Memory B cell (primary cell): Measurements from ENCODE around the gene NFIB.

Experiments
- ATAC-seq: fragments of 150-1000 bp; cut with Tn5 transposase; 2 replicates; pipeline ENCODE4 v1.10.0; 2021; ENCODE audit warnings: low read depth, mild to moderate bottlenecking, moderate library complexity
- DNase-seq, 2 donors: peaks; one replicate each; pipeline ENCODE4 v3.0.0; 2022; ENCODE audit warnings: low spot score in 2 of 2
- H3K27ac Mint-ChIP-seq: one replicate; pipeline ENCODE4 v1.8.0; 2022; ENCODE audit warnings: mild to moderate bottlenecking, moderate library complexity, mixed read lengths
- H3K27me3 Mint-ChIP-seq: one replicate; pipeline ENCODE4 v1.8.0; 2022; ENCODE audit warnings: mixed read lengths
- H3K36me3 Mint-ChIP-seq: one replicate; pipeline ENCODE4 v1.8.0; 2022; ENCODE audit warnings: mild to moderate bottlenecking, mixed read lengths
- H3K4me1 Mint-ChIP-seq: one replicate; pipeline ENCODE4 v1.8.0; 2022; ENCODE audit warnings: mixed read lengths
- H3K4me3 Mint-ChIP-seq: one replicate; pipeline ENCODE4 v1.8.0; 2022; ENCODE audit warnings: mild to moderate bottlenecking, moderate library complexity, mixed read lengths
- H3K9me3 Mint-ChIP-seq: one replicate; pipeline ENCODE4 v1.8.0; 2022; ENCODE audit warnings: mixed read lengths

NFIB gene

GRCh38 chr9:14313951-14314423, at the start of gene NFIB:
Gene NFIB (minus strand): TSS chr9:14314141. CDS start chr9:14313511, 630 bp downstream.
- ATAC-seq (peak; percentile 19), DNase-seq (no peak)
- no peak within 1 kb of the TSS for H3K27ac Mint-ChIP-seq
- no peaks in the 10 kb centered on the region for H3K9me3 Mint-ChIP-seq
- H3K27me3 Mint-ChIP-seq, result peaks cover 23% of the 10 kb centered on the region
- H3K4me1 Mint-ChIP-seq, result peaks cover 12% of the 10 kb centered on the region
- H3K36me3 Mint-ChIP-seq, result peaks cover 2% of the 10 kb centered on the region
- H3K4me3 Mint-ChIP-seq, result peak within 1 kb of the TSS; percentile 85

- peaks cover 3% of the 10 kb centered on the region for H3K27me3 Mint-ChIP-seq
- no peak for ATAC-seq
- no peaks in the 10 kb centered on the region for H3K36me3 Mint-ChIP-seq
- no peaks in the 10 kb centered on the region for H3K4me1 Mint-ChIP-seq
- no peak for DNase-seq
- peaks cover 2% of the 10 kb centered on the region for H3K9me3 Mint-ChIP-seq
- H3K4me3 Mint-ChIP-seq, result no peak overlapping the region
- no peak overlapping the region for H3K27ac Mint-ChIP-seq
Measured at GRCh38 chr9:14362175-14362574, 48.2 kb upstream of the NFIB start.

GRCh38 chr9:14361074-14361473, 47.1 kb upstream of the NFIB start:
- ATAC-seq (no peak), DNase-seq (no peak)
- H3K9me3 Mint-ChIP-seq, result no peaks in the 10 kb centered on the region
- H3K36me3 Mint-ChIP-seq, result no peaks in the 10 kb centered on the region
- no peak overlapping the region for H3K4me3 Mint-ChIP-seq
- H3K27me3 Mint-ChIP-seq, result peaks cover 3% of the 10 kb centered on the region
- no peak overlapping the region for H3K27ac Mint-ChIP-seq
- H3K4me1 Mint-ChIP-seq, result no peaks in the 10 kb centered on the region

GRCh38 chr9:14358523-14358922, 44.6 kb upstream of the NFIB start:
- no peaks in the 10 kb centered on the region for H3K36me3 Mint-ChIP-seq
- H3K9me3 Mint-ChIP-seq, result no peaks in the 10 kb centered on the region
- ATAC-seq, result no peak
- H3K27ac Mint-ChIP-seq, result no peak overlapping the region
- no peak for DNase-seq
- H3K27me3 Mint-ChIP-seq, result peaks cover 12% of the 10 kb centered on the region
- H3K4me1 Mint-ChIP-seq, result no peaks in the 10 kb centered on the region
- H3K4me3 Mint-ChIP-seq, result no peak overlapping the region

DNA sequence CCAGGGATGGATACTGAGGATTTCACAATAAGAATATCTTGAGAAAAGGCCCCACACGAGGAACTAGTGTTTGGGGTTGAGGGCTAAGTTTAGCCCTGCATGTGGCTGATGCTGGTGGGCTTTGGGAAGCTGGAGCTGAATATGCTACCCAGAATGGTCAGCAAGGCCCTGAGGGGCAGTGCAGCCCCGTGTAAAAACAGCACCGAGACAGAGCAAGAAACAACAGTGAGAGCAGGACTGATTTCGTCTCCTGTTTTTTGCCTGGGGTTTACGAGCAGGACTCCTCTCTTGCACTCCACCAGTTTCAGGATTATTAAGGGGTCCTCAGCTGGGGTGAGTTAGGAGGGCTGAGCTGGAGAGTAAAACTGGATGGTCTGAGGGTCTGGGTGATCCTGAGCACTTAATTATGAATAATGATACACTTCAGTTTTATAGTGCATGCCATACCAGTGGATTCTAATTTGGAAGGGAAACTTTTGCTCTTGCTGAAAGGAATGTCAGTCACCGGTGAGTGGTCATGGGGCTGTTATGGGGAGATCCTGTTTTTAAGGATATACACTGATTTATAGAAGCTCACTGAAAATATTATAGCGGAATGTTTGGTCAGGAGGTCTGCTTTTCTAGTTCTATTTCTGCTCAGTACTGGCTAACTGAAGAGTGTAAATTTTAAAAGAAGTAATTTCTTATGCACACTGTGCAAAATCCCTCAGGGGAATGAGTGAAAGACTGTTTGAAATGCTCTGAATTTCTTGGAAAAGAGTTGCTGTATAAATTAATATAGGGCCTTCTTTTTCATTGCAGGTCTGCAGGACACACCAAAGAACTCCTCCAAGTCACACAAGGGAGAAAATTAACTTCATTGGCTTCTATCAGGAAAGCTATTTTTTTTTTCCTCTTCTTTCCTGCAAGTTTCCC, 42.7 kb upstream of the NFIB start:
- no peak overlapping the region for H3K4me3 Mint-ChIP-seq
- no peak for ATAC-seq
- no peak overlapping the region for H3K27ac Mint-ChIP-seq
- DNase-seq, result no peak
- peaks cover 24% of the 10 kb centered on the region for H3K27me3 Mint-ChIP-seq
- H3K36me3 Mint-ChIP-seq, result no peaks in the 10 kb centered on the region
- no peaks in the 10 kb centered on the region for H3K9me3 Mint-ChIP-seq
- no peaks in the 10 kb centered on the region for H3K4me1 Mint-ChIP-seq

GRCh38 chr9:14354201-14354600, 40.3 kb upstream of the NFIB start:
- peaks cover 29% of the 10 kb centered on the region for H3K27me3 Mint-ChIP-seq
- H3K4me3 Mint-ChIP-seq, result no peak overlapping the region
- DNase-seq (no peak), ATAC-seq (no peak)
- H3K4me1 Mint-ChIP-seq, result no peaks in the 10 kb centered on the region
- no peaks in the 10 kb centered on the region for H3K36me3 Mint-ChIP-seq
- H3K27ac Mint-ChIP-seq, result no peak overlapping the region
- H3K9me3 Mint-ChIP-seq, result no peaks in the 10 kb centered on the region

- no peak overlapping the region for H3K4me3 Mint-ChIP-seq
- peaks cover 3% of the 10 kb centered on the region for H3K4me1 Mint-ChIP-seq
- no peaks in the 10 kb centered on the region for H3K36me3 Mint-ChIP-seq
- no peaks in the 10 kb centered on the region for H3K9me3 Mint-ChIP-seq
- no peak overlapping the region for H3K27ac Mint-ChIP-seq
- ATAC-seq (peak; percentile 56), DNase-seq (peak; percentile 51 to 66)
- H3K27me3 Mint-ChIP-seq, result peaks cover 30% of the 10 kb centered on the region
Measured at GRCh38 chr9:14353222-14354056, 39.5 kb upstream of the NFIB start.

DNA sequence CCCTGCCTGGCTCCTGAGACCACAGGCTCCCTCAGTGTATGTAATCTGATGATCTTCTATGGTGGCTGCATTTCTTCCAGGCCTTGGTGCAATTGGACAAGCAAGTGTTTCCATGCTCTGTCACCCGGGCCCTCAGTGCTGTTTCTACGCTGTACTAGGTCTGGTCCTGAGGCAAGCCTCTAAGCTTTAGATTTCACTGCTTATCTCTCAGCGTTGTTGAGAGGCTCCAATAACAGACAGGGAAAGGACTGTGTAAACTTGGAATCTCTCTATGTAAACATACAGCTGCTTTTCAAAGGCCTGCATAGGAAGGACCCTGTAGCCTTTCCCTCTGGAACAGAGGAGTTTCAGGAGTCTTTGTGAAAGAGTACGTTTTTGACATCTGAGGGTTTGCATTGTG, 38.6 kb upstream of the NFIB start:
- Mint-ChIP-seq H3K27me3 (peaks cover 30% of the 10 kb centered on the region), H3K4me3 (no peak overlapping the region), H3K27ac (no peak overlapping the region), H3K4me1 (peaks cover 3% of the 10 kb centered on the region), H3K9me3 (no peaks in the 10 kb centered on the region), H3K36me3 (no peaks in the 10 kb centered on the region)
- DNase-seq (no peak), ATAC-seq (no peak)

GRCh38 chr9:14351221-14351836, 37.4 kb upstream of the NFIB start:
- Mint-ChIP-seq H3K27ac (no peak overlapping the region), H3K4me3 (no peak overlapping the region), H3K36me3 (no peaks in the 10 kb centered on the region), H3K27me3 (peaks cover 32% of the 10 kb centered on the region), H3K4me1 (peaks cover 3% of the 10 kb centered on the region), H3K9me3 (no peaks in the 10 kb centered on the region)
- DNase-seq, result no peak
- ATAC-seq, result no peak

- Mint-ChIP-seq H3K27me3 (peaks cover 33% of the 10 kb centered on the region), H3K4me3 (no peak overlapping the region), H3K36me3 (no peaks in the 10 kb centered on the region), H3K9me3 (no peaks in the 10 kb centered on the region), H3K4me1 (peaks cover 3% of the 10 kb centered on the region), H3K27ac (no peak overlapping the region)
- DNase-seq (no peak), ATAC-seq (no peak)
Measured at GRCh38 chr9:14350754-14351153, 36.8 kb upstream of the NFIB start.

DNA sequence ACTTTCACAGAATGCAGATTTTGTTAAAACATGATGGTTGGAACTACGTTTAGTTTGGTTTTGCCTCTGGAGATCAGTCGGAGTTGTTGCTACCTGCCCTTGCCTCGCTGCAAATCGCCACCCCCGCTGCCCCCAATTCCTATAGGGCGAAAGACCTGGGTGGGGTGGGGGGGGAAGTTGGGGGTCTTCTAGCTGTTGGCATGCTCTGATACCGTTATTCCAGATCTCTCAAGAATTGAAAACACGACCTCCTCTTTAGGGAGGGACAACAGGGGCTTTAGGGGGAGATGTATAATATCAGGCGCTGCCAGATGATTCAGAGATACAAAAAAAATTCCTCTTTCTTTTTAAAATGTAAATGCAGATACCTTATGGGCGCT, 36.4 kb upstream of the NFIB start:
- DNase-seq (no peak), ATAC-seq (no peak)
- H3K9me3 Mint-ChIP-seq, result no peaks in the 10 kb centered on the region
- peaks cover 35% of the 10 kb centered on the region for H3K27me3 Mint-ChIP-seq
- no peaks in the 10 kb centered on the region for H3K36me3 Mint-ChIP-seq
- H3K27ac Mint-ChIP-seq, result no peak overlapping the region
- no peak overlapping the region for H3K4me3 Mint-ChIP-seq
- H3K4me1 Mint-ChIP-seq, result peaks cover 3% of the 10 kb centered on the region

- H3K27me3 Mint-ChIP-seq, result peaks cover 34% of the 10 kb centered on the region
Measured at GRCh38 chr9:14349447-14350348, 35.8 kb upstream of the NFIB start.

DNA sequence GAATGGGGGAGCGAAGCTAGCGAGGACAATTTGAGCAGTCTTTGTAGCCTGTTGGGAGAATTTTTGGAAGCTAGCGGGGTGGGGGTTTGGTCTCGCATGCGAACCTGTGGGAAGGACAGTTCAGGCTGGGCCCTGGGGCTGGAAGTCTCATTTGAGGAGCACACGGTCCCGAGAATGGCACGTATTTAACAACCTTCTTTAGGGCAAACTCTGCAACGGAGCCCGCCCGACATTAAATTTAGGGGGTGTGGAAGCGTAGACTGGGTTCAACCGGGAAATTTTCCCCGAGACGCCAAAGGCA, 35.2 kb upstream of the NFIB start:
- H3K27me3 Mint-ChIP-seq, result peaks cover 29% of the 10 kb centered on the region
- H3K4me1 Mint-ChIP-seq, result peaks cover 3% of the 10 kb centered on the region
- no peaks in the 10 kb centered on the region for H3K9me3 Mint-ChIP-seq
- no peak overlapping the region for H3K27ac Mint-ChIP-seq
- DNase-seq (no peak), ATAC-seq (no peak)
- H3K4me3 Mint-ChIP-seq, result no peak overlapping the region
- no peaks in the 10 kb centered on the region for H3K36me3 Mint-ChIP-seq

More at GRCh38 chr9:14349447-14350348, 35.8 kb upstream of the NFIB start:
- H3K4me1 Mint-ChIP-seq, result peaks cover 3% of the 10 kb centered on the region
- H3K9me3 Mint-ChIP-seq, result no peaks in the 10 kb centered on the region
- DNase-seq (no peak), ATAC-seq (no peak)
- H3K27ac Mint-ChIP-seq, result no peak overlapping the region
- no peak overlapping the region for H3K4me3 Mint-ChIP-seq
- no peaks in the 10 kb centered on the region for H3K36me3 Mint-ChIP-seq
